ENCODE measurements around the gene TMEM50A.
"Not testable (repeated sequence)": the region's sequence is repeated elsewhere in the genome, so short reads cannot be mapped to it uniquely, and the experiment has no call there.

TMEM50A gene

GRCh38 chr1:25383875-25384274 lies 45.7 kb downstream of the TMEM50A start:
- H4K8ac ChIP-seq (ENCODE audit: low read depth, low read length); H3K9me3 ChIP-seq (replicated peaks in 1 of 2; ENCODE audit: control insufficient read depth in 2 of 2, insufficient read depth in 1 of 2, low read depth in 1 of 2, low read length in 2 of 2); H3K27ac ChIP-seq (replicated peaks; ENCODE audit: low read length); H2BK15ac ChIP-seq (ENCODE audit: low read length); H3K79me1 ChIP-seq (ENCODE audit: low read depth, low read length); H2BK12ac ChIP-seq (ENCODE audit: low read length); H4K91ac ChIP-seq (ENCODE audit: low read depth, low read length, poor library complexity); H2AK5ac ChIP-seq (ENCODE audit: low read depth, low read length); DNase-seq (ENCODE audit: low spot score); H3K9ac ChIP-seq (ENCODE audit: low read depth, low read length, poor library complexity); H2AFZ ChIP-seq (ENCODE audit: low read length); H3K4ac ChIP-seq (ENCODE audit: low read length); H3K4me3 ChIP-seq (ENCODE audit: low read length in 2 of 2); H3K14ac ChIP-seq (ENCODE audit: low read length); H3K4me2 ChIP-seq (ENCODE audit: insufficient read depth, low read length, poor library complexity, severe bottlenecking); H3K27me3 ChIP-seq (ENCODE audit: control insufficient read depth in 3 of 3, insufficient read depth in 3 of 3, low read depth in 1 of 3, low read length in 3 of 3); H3K36me3 ChIP-seq (replicated peaks in 1 of 2; ENCODE audit: control insufficient read depth in 2 of 2, insufficient read depth in 2 of 2, low read length in 2 of 2); H3K23ac ChIP-seq (ENCODE audit: low read depth, low read length, poor library complexity); H2BK5ac ChIP-seq (ENCODE audit: low read length); H3K4me1 ChIP-seq (ENCODE audit: control insufficient read depth in 2 of 2, insufficient read depth in 1 of 2, low read depth in 1 of 2, low read length in 2 of 2); H3K18ac ChIP-seq (ENCODE audit: low read length); H2BK120ac ChIP-seq (ENCODE audit: low read depth, low read length): not testable (repeated sequence)
- no CpG with 5 or more reads among the region's 1 CpG for WGBS, 2 donors (ENCODE audit: extremely low coverage in 2 of 2, insufficient read length in 2 of 2, insufficient replicate concordance in 1 of 2)

GRCh38 chr1:25387096-25387495 lies 49.0 kb downstream of the TMEM50A start:
- H4K8ac ChIP-seq (ENCODE audit: low read depth, low read length); H2BK12ac ChIP-seq (ENCODE audit: low read length); H3K79me1 ChIP-seq (ENCODE audit: low read depth, low read length); H2AK5ac ChIP-seq (ENCODE audit: low read depth, low read length); H4K91ac ChIP-seq (ENCODE audit: low read depth, low read length, poor library complexity); H2BK120ac ChIP-seq (ENCODE audit: low read depth, low read length); H3K23ac ChIP-seq (ENCODE audit: low read depth, low read length, poor library complexity); H3K4me2 ChIP-seq (ENCODE audit: insufficient read depth, low read length, poor library complexity, severe bottlenecking); H3K27me3 ChIP-seq (ENCODE audit: control insufficient read depth in 3 of 3, insufficient read depth in 3 of 3, low read depth in 1 of 3, low read length in 3 of 3); H3K4me1 ChIP-seq (ENCODE audit: control insufficient read depth in 2 of 2, insufficient read depth in 1 of 2, low read depth in 1 of 2, low read length in 2 of 2); H2AFZ ChIP-seq (ENCODE audit: low read length); H3K14ac ChIP-seq (ENCODE audit: low read length); H3K18ac ChIP-seq (ENCODE audit: low read length); H3K4me3 ChIP-seq (ENCODE audit: low read length in 2 of 2); H2BK5ac ChIP-seq (ENCODE audit: low read length); H3K36me3 ChIP-seq (replicated peaks in 1 of 2; ENCODE audit: control insufficient read depth in 2 of 2, insufficient read depth in 2 of 2, low read length in 2 of 2); H3K27ac ChIP-seq (replicated peaks; ENCODE audit: low read length); H3K4ac ChIP-seq (ENCODE audit: low read length); H2BK15ac ChIP-seq (ENCODE audit: low read length); H3K9me3 ChIP-seq (replicated peaks in 1 of 2; ENCODE audit: control insufficient read depth in 2 of 2, insufficient read depth in 1 of 2, low read depth in 1 of 2, low read length in 2 of 2); H3K9ac ChIP-seq (ENCODE audit: low read depth, low read length, poor library complexity); DNase-seq (ENCODE audit: low spot score): not testable (repeated sequence)
- no CpG with 5 or more reads among the region's 4 CpGs for WGBS, 2 donors (ENCODE audit: extremely low coverage in 2 of 2, insufficient read length in 2 of 2, insufficient replicate concordance in 1 of 2)

GRCh38 chr1:25388691-25389090 lies 50.6 kb downstream of the TMEM50A start:
- not testable (repeated sequence) for H3K36me3 ChIP-seq (replicated peaks in 1 of 2; ENCODE audit: control insufficient read depth in 2 of 2, insufficient read depth in 2 of 2, low read length in 2 of 2); H3K4me3 ChIP-seq (ENCODE audit: low read length in 2 of 2); DNase-seq (ENCODE audit: low spot score); H4K8ac ChIP-seq (ENCODE audit: low read depth, low read length); H3K14ac ChIP-seq (ENCODE audit: low read length); H3K4me2 ChIP-seq (ENCODE audit: insufficient read depth, low read length, poor library complexity, severe bottlenecking); H3K4ac ChIP-seq (ENCODE audit: low read length); H2AK5ac ChIP-seq (ENCODE audit: low read depth, low read length); H4K91ac ChIP-seq (ENCODE audit: low read depth, low read length, poor library complexity); H2BK120ac ChIP-seq (ENCODE audit: low read depth, low read length); H3K9ac ChIP-seq (ENCODE audit: low read depth, low read length, poor library complexity); H3K23ac ChIP-seq (ENCODE audit: low read depth, low read length, poor library complexity); H2BK12ac ChIP-seq (ENCODE audit: low read length); H3K18ac ChIP-seq (ENCODE audit: low read length); H3K79me1 ChIP-seq (ENCODE audit: low read depth, low read length); H3K4me1 ChIP-seq (ENCODE audit: control insufficient read depth in 2 of 2, insufficient read depth in 1 of 2, low read depth in 1 of 2, low read length in 2 of 2); H3K9me3 ChIP-seq (replicated peaks in 1 of 2; ENCODE audit: control insufficient read depth in 2 of 2, insufficient read depth in 1 of 2, low read depth in 1 of 2, low read length in 2 of 2); H2BK5ac ChIP-seq (ENCODE audit: low read length); H3K27me3 ChIP-seq (ENCODE audit: control insufficient read depth in 3 of 3, insufficient read depth in 3 of 3, low read depth in 1 of 3, low read length in 3 of 3); H2AFZ ChIP-seq (ENCODE audit: low read length); H2BK15ac ChIP-seq (ENCODE audit: low read length); H3K27ac ChIP-seq (replicated peaks; ENCODE audit: low read length)
- no CpG with 5 or more reads among the region's 9 CpGs for WGBS, 2 donors (ENCODE audit: extremely low coverage in 2 of 2, insufficient read length in 2 of 2, insufficient replicate concordance in 1 of 2)

- not testable (repeated sequence) for H2BK5ac ChIP-seq (ENCODE audit: low read length); H2BK15ac ChIP-seq (ENCODE audit: low read length); H3K9ac ChIP-seq (ENCODE audit: low read depth, low read length, poor library complexity); H3K4me2 ChIP-seq (ENCODE audit: insufficient read depth, low read length, poor library complexity, severe bottlenecking); H3K36me3 ChIP-seq (replicated peaks in 1 of 2; ENCODE audit: control insufficient read depth in 2 of 2, insufficient read depth in 2 of 2, low read length in 2 of 2); DNase-seq (ENCODE audit: low spot score); H3K27ac ChIP-seq (replicated peaks; ENCODE audit: low read length); H3K4me1 ChIP-seq (ENCODE audit: control insufficient read depth in 2 of 2, insufficient read depth in 1 of 2, low read depth in 1 of 2, low read length in 2 of 2); H2AFZ ChIP-seq (ENCODE audit: low read length); H2BK120ac ChIP-seq (ENCODE audit: low read depth, low read length); H2BK12ac ChIP-seq (ENCODE audit: low read length); H2AK5ac ChIP-seq (ENCODE audit: low read depth, low read length); H3K9me3 ChIP-seq (replicated peaks in 1 of 2; ENCODE audit: control insufficient read depth in 2 of 2, insufficient read depth in 1 of 2, low read depth in 1 of 2, low read length in 2 of 2); H3K4ac ChIP-seq (ENCODE audit: low read length); H3K79me1 ChIP-seq (ENCODE audit: low read depth, low read length); H3K23ac ChIP-seq (ENCODE audit: low read depth, low read length, poor library complexity); H3K27me3 ChIP-seq (ENCODE audit: control insufficient read depth in 3 of 3, insufficient read depth in 3 of 3, low read depth in 1 of 3, low read length in 3 of 3); H3K4me3 ChIP-seq (ENCODE audit: low read length in 2 of 2); H4K8ac ChIP-seq (ENCODE audit: low read depth, low read length); H3K14ac ChIP-seq (ENCODE audit: low read length); H4K91ac ChIP-seq (ENCODE audit: low read depth, low read length, poor library complexity); H3K18ac ChIP-seq (ENCODE audit: low read length)
- no CpG with 5 or more reads among the region's 3 CpGs for WGBS, 2 donors (ENCODE audit: extremely low coverage in 2 of 2, insufficient read length in 2 of 2, insufficient replicate concordance in 1 of 2)
Observed at GRCh38 chr1:25389721-25390120, 51.6 kb downstream of the TMEM50A start.

Data from neuronal stem cell (in vitro differentiated cells).